GM23338 (cell line): ENCODE data around the gene HDAC5. TPM values are rescaled to one million over a fixed set of nuclear protein-coding genes. Genes with fewer than 3 reads are reported as not detected.

Experiments
- ATAC-seq: fragments of 200-7000 bp; cut with Tn5 transposase; 3 replicates; pipeline ENCODE4 v1.9.1; 2020
- DNase-seq: peaks from one replicate; pipeline ENCODE4 v3.0.0-alpha.2; 2015; ENCODE audit warnings: low spot score
- H2AFZ ChIP-seq: fragments of 200-600 bp; sonication (generic); 2 replicates; pipeline ENCODE4 v1.8.0; 2016; ENCODE audit warnings: antibody characterized with exemption, mild to moderate bottlenecking, moderate library complexity
- H3F3A ChIP-seq: fragments of 200-600 bp; sonication (generic); replicated peaks from 2 replicates; pipeline ENCODE4 v1.8.0; 2017; ENCODE audit warnings: antibody characterized with exemption, mixed run types, low read depth
- H3K27ac ChIP-seq: fragments of 200-600 bp; sonication (generic); 2 replicates; pipeline ENCODE4 v1.6.1; 2016; ENCODE audit warnings: low read depth
- H3K27me3 ChIP-seq: fragments of 200-600 bp; sonication (generic); 2 replicates; pipeline ENCODE4 v1.8.0; 2016; ENCODE audit warnings: mild to moderate bottlenecking, mixed run types, moderate library complexity; ENCODE audit not compliant: insufficient read depth
- H3K36me3 ChIP-seq: fragments of 200-600 bp; sonication (generic); 2 replicates; pipeline ENCODE4 v1.8.0; 2016; ENCODE audit warnings: mild to moderate bottlenecking; ENCODE audit not compliant: insufficient read depth
- H3K4me1 ChIP-seq: fragments of 200-600 bp; sonication (generic); 2 replicates; pipeline ENCODE4 v1.8.0; 2016; ENCODE audit warnings: mild to moderate bottlenecking, moderate library complexity; ENCODE audit not compliant: insufficient read depth
- H3K4me2 ChIP-seq: fragments of 200-600 bp; sonication (generic); 2 replicates; pipeline ENCODE4 v1.7.1; 2017; ENCODE audit warnings: mixed run types
- H3K4me3 ChIP-seq: fragments of 200-600 bp; sonication (generic); 2 replicates; pipeline ENCODE4 v1.6.1; 2016; ENCODE audit warnings: mixed run types
- H3K79me2 ChIP-seq: fragments of 200-600 bp; sonication (generic); replicated peaks from 2 replicates; pipeline ENCODE4 v1.8.0; 2017; ENCODE audit warnings: mild to moderate bottlenecking; ENCODE audit not compliant: insufficient read depth
- H3K9me2 ChIP-seq: fragments of 200-600 bp; sonication (generic); 2 replicates; pipeline ENCODE4 v1.8.0; 2017; ENCODE audit not compliant: insufficient read depth
- H4K20me1 ChIP-seq: fragments of 200-600 bp; sonication (generic); replicated peaks from 2 replicates; pipeline ENCODE4 v1.8.0; 2017; ENCODE audit warnings: mild to moderate bottlenecking; ENCODE audit not compliant: insufficient read depth
- H3K27ac Mint-ChIP-seq: 2 replicates; pipeline ENCODE4 v1.8.0; 2020; ENCODE audit warnings: inconsistent platforms, mild to moderate bottlenecking, moderate library complexity, mixed read lengths
- H3K27me3 Mint-ChIP-seq: 3 replicates; pipeline ENCODE4 v1.8.0; 2022; ENCODE audit warnings: low read depth, mild to moderate bottlenecking, moderate library complexity, mixed read lengths, inconsistent platforms; ENCODE audit not compliant: insufficient read depth, poor library complexity
- H3K36me3 Mint-ChIP-seq: 3 replicates; pipeline ENCODE4 v1.8.0; 2021; ENCODE audit warnings: low read depth, mild to moderate bottlenecking, inconsistent platforms, moderate library complexity, mixed read lengths
- H3K4me1 Mint-ChIP-seq: 3 replicates; pipeline ENCODE4 v1.8.0; 2020; ENCODE audit warnings: mild to moderate bottlenecking, inconsistent platforms, mixed read lengths
- H3K4me3 Mint-ChIP-seq: 3 replicates; pipeline ENCODE4 v1.8.0; 2021; ENCODE audit warnings: moderate library complexity, mild to moderate bottlenecking, inconsistent platforms, mixed read lengths
- H3K9me3 Mint-ChIP-seq: 3 replicates; pipeline ENCODE4 v1.8.0; 2020; ENCODE audit warnings: moderate library complexity, mild to moderate bottlenecking, inconsistent platforms, mixed read lengths
- CREB1 ChIP-seq: fragments of 250-450 bp; sonication (Bioruptor Pico); IDR thresholded peaks from 2 replicates; pipeline ENCODE4 v1.5.0; 2020; ENCODE audit warnings: low read depth, mild to moderate bottlenecking, moderate library complexity
- EZH2 ChIP-seq: fragments of 200-600 bp; sonication (generic); IDR thresholded peaks from one replicate; pipeline ENCODE4 v1.8.0; 2017; ENCODE audit warnings: antibody characterized with exemption, mild to moderate bottlenecking, low read depth; ENCODE audit not compliant: unreplicated experiment
- EZH2phosphoT487 ChIP-seq: fragments of 200-600 bp; sonication (generic); IDR thresholded peaks from one replicate; pipeline ENCODE4 v1.8.1; 2018; ENCODE audit warnings: antibody characterized with exemption; ENCODE audit not compliant: unreplicated experiment
- JUNB ChIP-seq: IDR thresholded peaks from one replicate; pipeline ENCODE4 v1.6.1; 2016; ENCODE audit warnings: antibody characterized with exemption; ENCODE audit not compliant: unreplicated experiment
- NANOG ChIP-seq: IDR thresholded peaks from 2 replicates; pipeline ENCODE4 v1.6.1; 2016; ENCODE audit warnings: antibody characterized with exemption, borderline replicate concordance
- POLR2AphosphoS5 ChIP-seq: IDR thresholded peaks from 2 replicates; pipeline ENCODE4 v1.6.1; 2016; ENCODE audit warnings: antibody characterized with exemption, low read depth
- STAT1 ChIP-seq: IDR thresholded peaks from one replicate; pipeline ENCODE4 v1.6.1; 2016; ENCODE audit warnings: antibody characterized with exemption; ENCODE audit not compliant: unreplicated experiment
- ZNF114 ChIP-seq: fragments of 250-450 bp; sonication (Bioruptor Pico); IDR thresholded peaks from 2 replicates; pipeline ENCODE4 v1.5.0; 2020; ENCODE audit warnings: mild to moderate bottlenecking, moderate library complexity
- ZNF331 ChIP-seq: fragments of 250-450 bp; sonication (Bioruptor Pico); IDR thresholded peaks from 2 replicates; pipeline ENCODE4 v1.5.0; 2020; ENCODE audit warnings: low read depth, mild to moderate bottlenecking, moderate library complexity
- polyA plus RNA-seq: library from polyadenylated mRNA; unstranded; fragments of >200 nt; fragmentation: Nextera tagmentation; extraction: Ambion mirVana; gene quantifications from 2 replicates; pipeline ENCODE4 v1.2.1, GENCODE V29; 2016
- total RNA-seq: library from RNA; depleted of rRNA; stranded (reverse); fragments of >200 nt; shearing (Covaris generic); gene quantifications from 2 replicates; pipeline ENCODE4 v1.2.3, GENCODE V29; 2014
- TF ChIP-seq, protein P1 (sequence below), 2 experiments: fragments of 200-600 bp in 1 of 2; sonication (generic) in 1 of 2; conservative IDR thresholded peaks; 2 replicates each; pipeline versions ENCODE4 v1.5.1 to v1.6.1; 2016 to 2017; ENCODE audit warnings: antibody characterized with exemption in 2 of 2, low read depth in 2 of 2, mild to moderate bottlenecking in 2 of 2, moderate library complexity in 1 of 2
- TF ChIP-seq, protein P2 (sequence below): IDR thresholded peaks from 2 replicates; pipeline ENCODE4 v1.6.1; 2016; ENCODE audit warnings: antibody characterized with exemption
- TF ChIP-seq, protein P3 (sequence below): IDR thresholded peaks from one replicate; pipeline ENCODE4 v1.6.1; 2018; ENCODE audit warnings: antibody characterized with exemption; ENCODE audit not compliant: unreplicated experiment

The HDAC5 gene
- total and polyA plus RNA-seq, 2 experiments from 2014 or later = 16.9 to 71.1 TPM

GRCh38 chr17:44063704-44064639 is 59.5 kb downstream of the HDAC5 start (continued):
- TF ChIP-seq, protein P1, sequence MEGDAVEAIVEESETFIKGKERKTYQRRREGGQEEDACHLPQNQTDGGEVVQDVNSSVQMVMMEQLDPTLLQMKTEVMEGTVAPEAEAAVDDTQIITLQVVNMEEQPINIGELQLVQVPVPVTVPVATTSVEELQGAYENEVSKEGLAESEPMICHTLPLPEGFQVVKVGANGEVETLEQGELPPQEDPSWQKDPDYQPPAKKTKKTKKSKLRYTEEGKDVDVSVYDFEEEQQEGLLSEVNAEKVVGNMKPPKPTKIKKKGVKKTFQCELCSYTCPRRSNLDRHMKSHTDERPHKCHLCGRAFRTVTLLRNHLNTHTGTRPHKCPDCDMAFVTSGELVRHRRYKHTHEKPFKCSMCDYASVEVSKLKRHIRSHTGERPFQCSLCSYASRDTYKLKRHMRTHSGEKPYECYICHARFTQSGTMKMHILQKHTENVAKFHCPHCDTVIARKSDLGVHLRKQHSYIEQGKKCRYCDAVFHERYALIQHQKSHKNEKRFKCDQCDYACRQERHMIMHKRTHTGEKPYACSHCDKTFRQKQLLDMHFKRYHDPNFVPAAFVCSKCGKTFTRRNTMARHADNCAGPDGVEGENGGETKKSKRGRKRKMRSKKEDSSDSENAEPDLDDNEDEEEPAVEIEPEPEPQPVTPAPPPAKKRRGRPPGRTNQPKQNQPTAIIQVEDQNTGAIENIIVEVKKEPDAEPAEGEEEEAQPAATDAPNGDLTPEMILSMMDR (conservative IDR thresholded peaks at IDR 0.05; ENCODE audit: low read depth in 2 of 2) = no peak
- TF ChIP-seq, protein P2, sequence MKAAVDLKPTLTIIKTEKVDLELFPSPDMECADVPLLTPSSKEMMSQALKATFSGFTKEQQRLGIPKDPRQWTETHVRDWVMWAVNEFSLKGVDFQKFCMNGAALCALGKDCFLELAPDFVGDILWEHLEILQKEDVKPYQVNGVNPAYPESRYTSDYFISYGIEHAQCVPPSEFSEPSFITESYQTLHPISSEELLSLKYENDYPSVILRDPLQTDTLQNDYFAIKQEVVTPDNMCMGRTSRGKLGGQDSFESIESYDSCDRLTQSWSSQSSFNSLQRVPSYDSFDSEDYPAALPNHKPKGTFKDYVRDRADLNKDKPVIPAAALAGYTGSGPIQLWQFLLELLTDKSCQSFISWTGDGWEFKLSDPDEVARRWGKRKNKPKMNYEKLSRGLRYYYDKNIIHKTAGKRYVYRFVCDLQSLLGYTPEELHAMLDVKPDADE = no peak
- TF ChIP-seq EZH2 (no peak), NANOG (no peak), POLR2AphosphoS5 (no peak), JUNB (no peak), CREB1 (CRISPR knock-in tag) (no peak), STAT1 (no peak), ZNF114 (CRISPR knock-in tag) (no peak)
- TF ChIP-seq, protein P3, sequence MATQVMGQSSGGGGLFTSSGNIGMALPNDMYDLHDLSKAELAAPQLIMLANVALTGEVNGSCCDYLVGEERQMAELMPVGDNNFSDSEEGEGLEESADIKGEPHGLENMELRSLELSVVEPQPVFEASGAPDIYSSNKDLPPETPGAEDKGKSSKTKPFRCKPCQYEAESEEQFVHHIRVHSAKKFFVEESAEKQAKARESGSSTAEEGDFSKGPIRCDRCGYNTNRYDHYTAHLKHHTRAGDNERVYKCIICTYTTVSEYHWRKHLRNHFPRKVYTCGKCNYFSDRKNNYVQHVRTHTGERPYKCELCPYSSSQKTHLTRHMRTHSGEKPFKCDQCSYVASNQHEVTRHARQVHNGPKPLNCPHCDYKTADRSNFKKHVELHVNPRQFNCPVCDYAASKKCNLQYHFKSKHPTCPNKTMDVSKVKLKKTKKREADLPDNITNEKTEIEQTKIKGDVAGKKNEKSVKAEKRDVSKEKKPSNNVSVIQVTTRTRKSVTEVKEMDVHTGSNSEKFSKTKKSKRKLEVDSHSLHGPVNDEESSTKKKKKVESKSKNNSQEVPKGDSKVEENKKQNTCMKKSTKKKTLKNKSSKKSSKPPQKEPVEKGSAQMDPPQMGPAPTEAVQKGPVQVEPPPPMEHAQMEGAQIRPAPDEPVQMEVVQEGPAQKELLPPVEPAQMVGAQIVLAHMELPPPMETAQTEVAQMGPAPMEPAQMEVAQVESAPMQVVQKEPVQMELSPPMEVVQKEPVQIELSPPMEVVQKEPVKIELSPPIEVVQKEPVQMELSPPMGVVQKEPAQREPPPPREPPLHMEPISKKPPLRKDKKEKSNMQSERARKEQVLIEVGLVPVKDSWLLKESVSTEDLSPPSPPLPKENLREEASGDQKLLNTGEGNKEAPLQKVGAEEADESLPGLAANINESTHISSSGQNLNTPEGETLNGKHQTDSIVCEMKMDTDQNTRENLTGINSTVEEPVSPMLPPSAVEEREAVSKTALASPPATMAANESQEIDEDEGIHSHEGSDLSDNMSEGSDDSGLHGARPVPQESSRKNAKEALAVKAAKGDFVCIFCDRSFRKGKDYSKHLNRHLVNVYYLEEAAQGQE = no peak

- H3K27me3 ChIP-seq = no peaks in the 10 kb centered on the region
- Mint-ChIP-seq H3K4me3 (no peak overlapping the region), H3K9me3 (no peaks in the 10 kb centered on the region; the same call in 2 of the 3 replicates), H3K4me1 (peaks cover 22% of the 10 kb centered on the region), H3K36me3 (peaks cover 67% of the 10 kb centered on the region), H3K27me3 (peaks cover 2% of the 10 kb centered on the region), H3K27ac (0 out of 2 replicates have a peak overlapping the region, but pooled peaks have one; percentile 39)
- ATAC-seq (no peak), DNase-seq (no peak)
- H3K36me3 ChIP-seq = peaks cover 54% of the 10 kb centered on the region
- H3K27ac ChIP-seq = no peak overlapping the region; the same call in 1 of the 2 replicates
- peaks cover 83% of the 10 kb centered on the region for H3K79me2 ChIP-seq
- peaks cover 59% of the 10 kb centered on the region for H4K20me1 ChIP-seq
- H3K4me2 ChIP-seq = no peak overlapping the region
- peaks cover 22% of the 10 kb centered on the region; the same call in 1 of the 2 replicates for H3F3A ChIP-seq
- no peak overlapping the region for H2AFZ ChIP-seq
- no peak overlapping the region for H3K4me3 ChIP-seq
- no peaks in the 10 kb centered on the region; the same call in 1 of the 2 replicates for H3K9me2 ChIP-seq
- H3K4me1 ChIP-seq = peaks cover 18% of the 10 kb centered on the region
- TF ChIP-seq EZH2phosphoT487 (no peak), NANOG (no peak), CREB1 (CRISPR knock-in tag) (no peak), STAT1 (no peak), ZNF331 (CRISPR knock-in tag) (no peak)
- TF ChIP-seq, protein P1 (conservative IDR thresholded peaks at IDR 0.05; ENCODE audit: low read depth in 2 of 2) = no peak
- TF ChIP-seq, protein P2 = no peak
Observed at GRCh38 chr17:44062871-44063270, 60.6 kb downstream of the HDAC5 start.
